ENCODE results near the gene DAP.

DNA sequence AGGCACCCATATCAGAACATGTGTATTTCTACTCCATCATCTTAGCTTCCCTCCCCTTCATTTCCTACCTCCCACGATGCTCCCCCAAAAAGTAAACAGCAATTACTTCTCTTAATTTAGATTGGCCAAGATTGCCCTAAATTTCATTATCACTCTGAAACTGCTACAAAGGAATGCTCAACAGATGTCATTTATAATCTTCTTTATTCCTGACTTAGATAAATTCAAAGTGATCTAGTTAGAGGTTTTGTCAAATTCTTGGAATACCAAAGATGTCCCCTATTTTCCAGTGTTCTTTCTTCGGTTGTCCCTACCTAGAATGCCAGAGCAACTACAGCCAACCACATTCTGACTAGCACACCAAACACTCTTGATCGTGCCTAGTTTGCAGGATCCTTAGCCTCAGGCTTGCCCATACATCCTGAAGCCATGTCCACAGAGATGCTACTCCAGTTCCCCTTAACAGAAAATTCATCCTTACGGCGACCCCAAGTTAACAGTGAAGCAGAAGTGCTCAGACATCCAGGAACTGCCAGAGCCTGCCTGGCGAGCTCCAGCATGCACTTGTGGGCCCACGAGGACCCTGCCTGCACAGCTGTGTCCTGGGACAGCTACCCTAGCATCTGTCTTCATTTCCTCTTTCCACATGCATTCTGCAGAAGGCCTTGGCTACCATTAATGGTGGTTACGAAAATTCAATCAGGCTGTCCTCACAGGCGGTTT, 31.6 kb downstream of the DAP start:
- no peak for TF ChIP-seq IKZF1 (conservative IDR thresholded peaks at IDR 0.05)
- no peak for TF ChIP-seq NRF1 (conservative IDR thresholded peaks at IDR 0.05; ENCODE audit: low read depth, low read length)
- TF ChIP-seq POLR2A (IDR thresholded peaks at IDR 0.05; ENCODE audit: low read depth, low read length), result peak; percentile 40; the same call in 1 of the 2 replicates
- no peak for TF ChIP-seq JUNB (IDR thresholded peaks at IDR 0.05)
- TF ChIP-seq SMC3 (IDR thresholded peaks at IDR 0.05; ENCODE audit: borderline replicate concordance, low read length), result no peak
- no peak for TF ChIP-seq SMARCA5 (IDR thresholded peaks at IDR 0.05)
- no peak for TF ChIP-seq SIX5 (IDR thresholded peaks at IDR 0.05; ENCODE audit: low read depth, low read length, severe bottlenecking)
- no peak for TF ChIP-seq POLR2AphosphoS5 (IDR thresholded peaks at IDR 0.05; ENCODE audit: low read length)
- TF ChIP-seq, protein P1, sequence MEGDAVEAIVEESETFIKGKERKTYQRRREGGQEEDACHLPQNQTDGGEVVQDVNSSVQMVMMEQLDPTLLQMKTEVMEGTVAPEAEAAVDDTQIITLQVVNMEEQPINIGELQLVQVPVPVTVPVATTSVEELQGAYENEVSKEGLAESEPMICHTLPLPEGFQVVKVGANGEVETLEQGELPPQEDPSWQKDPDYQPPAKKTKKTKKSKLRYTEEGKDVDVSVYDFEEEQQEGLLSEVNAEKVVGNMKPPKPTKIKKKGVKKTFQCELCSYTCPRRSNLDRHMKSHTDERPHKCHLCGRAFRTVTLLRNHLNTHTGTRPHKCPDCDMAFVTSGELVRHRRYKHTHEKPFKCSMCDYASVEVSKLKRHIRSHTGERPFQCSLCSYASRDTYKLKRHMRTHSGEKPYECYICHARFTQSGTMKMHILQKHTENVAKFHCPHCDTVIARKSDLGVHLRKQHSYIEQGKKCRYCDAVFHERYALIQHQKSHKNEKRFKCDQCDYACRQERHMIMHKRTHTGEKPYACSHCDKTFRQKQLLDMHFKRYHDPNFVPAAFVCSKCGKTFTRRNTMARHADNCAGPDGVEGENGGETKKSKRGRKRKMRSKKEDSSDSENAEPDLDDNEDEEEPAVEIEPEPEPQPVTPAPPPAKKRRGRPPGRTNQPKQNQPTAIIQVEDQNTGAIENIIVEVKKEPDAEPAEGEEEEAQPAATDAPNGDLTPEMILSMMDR (IDR thresholded peaks at IDR 0.05 in 2 of 3, conservative IDR thresholded peaks at IDR 0.05 in 1 of 3; ENCODE audit: control insufficient read depth in 2 of 3, extremely low read depth in 1 of 3, insufficient read depth in 1 of 3, low read depth in 3 of 3, low read length in 3 of 3), result no peak

Data from GM12878 (cell line).